NB4 (cell line): Measurements from ENCODE around the gene NFIX.

Experiments
- POLR2A ChIP-seq: IDR thresholded peaks from 2 replicates; pipeline ENCODE4 v1.6.1; 2011; ENCODE audit warnings: mild to moderate bottlenecking; ENCODE audit not compliant: insufficient read length; ENCODE audit errors: extremely low read depth
- TF ChIP-seq, protein P1 (sequence below): IDR thresholded peaks from one replicate; pipeline ENCODE4 v1.5.1; 2012; ENCODE audit warnings: low read depth, low read length

GRCh38 chr19:13092606-13093235 lies 97.4 kb downstream of the NFIX start:
- no peak for TF ChIP-seq POLR2A
- TF ChIP-seq, protein P1, sequence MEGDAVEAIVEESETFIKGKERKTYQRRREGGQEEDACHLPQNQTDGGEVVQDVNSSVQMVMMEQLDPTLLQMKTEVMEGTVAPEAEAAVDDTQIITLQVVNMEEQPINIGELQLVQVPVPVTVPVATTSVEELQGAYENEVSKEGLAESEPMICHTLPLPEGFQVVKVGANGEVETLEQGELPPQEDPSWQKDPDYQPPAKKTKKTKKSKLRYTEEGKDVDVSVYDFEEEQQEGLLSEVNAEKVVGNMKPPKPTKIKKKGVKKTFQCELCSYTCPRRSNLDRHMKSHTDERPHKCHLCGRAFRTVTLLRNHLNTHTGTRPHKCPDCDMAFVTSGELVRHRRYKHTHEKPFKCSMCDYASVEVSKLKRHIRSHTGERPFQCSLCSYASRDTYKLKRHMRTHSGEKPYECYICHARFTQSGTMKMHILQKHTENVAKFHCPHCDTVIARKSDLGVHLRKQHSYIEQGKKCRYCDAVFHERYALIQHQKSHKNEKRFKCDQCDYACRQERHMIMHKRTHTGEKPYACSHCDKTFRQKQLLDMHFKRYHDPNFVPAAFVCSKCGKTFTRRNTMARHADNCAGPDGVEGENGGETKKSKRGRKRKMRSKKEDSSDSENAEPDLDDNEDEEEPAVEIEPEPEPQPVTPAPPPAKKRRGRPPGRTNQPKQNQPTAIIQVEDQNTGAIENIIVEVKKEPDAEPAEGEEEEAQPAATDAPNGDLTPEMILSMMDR, result no peak
